GM18498 (cell line): ENCODE data around the gene MTIF2.
"Not testable (repeated sequence)": the region's sequence is repeated elsewhere in the genome, so short reads cannot be mapped to it uniquely, and the experiment has no call there.

Source experiments
- ATAC-seq: cut with Tn5 transposase; IDR thresholded peaks from one replicate; pipeline ENCODE4 v1.9.1; 2021; ENCODE audit warnings: mild to moderate bottlenecking, moderate library complexity; ENCODE audit not compliant: unreplicated experiment

Gene MTIF2

GRCh38 chr2:55245411-55245810, 23.6 kb downstream of the MTIF2 start:
- no peak for ATAC-seq

- no peak for ATAC-seq
Measured at GRCh38 chr2:55242617-55243016, 26.4 kb downstream of the MTIF2 start.

- ATAC-seq = not testable (repeated sequence)
Measured at GRCh38 chr2:55241582-55241981, 27.4 kb downstream of the MTIF2 start.

DNA sequence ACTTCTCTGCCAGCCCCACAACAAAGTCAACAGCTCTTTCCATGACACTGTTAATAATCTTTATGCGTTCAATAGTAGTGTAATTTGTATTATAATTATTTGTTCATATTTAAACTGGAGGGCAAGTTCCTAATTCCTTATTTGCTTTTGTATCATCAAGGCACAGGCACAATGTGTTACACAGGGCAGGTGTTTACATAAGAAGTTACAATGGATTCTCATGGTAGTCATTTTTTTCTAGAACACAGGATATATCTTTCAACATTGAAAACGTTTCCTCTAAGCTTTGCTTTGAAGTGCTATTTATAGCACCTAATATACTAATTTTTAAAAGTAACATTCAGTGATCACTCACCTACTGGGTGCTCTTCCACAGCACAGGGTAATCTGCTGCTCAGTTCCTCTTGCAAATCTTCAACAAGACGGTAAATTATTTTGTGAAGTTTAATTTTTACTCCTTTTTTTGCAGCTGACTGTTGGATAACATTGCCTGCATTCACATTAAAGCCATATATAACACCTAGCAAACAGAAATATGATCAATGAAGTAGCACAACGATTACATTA, 29.3 kb downstream of the MTIF2 start:
- no peak for ATAC-seq

DNA sequence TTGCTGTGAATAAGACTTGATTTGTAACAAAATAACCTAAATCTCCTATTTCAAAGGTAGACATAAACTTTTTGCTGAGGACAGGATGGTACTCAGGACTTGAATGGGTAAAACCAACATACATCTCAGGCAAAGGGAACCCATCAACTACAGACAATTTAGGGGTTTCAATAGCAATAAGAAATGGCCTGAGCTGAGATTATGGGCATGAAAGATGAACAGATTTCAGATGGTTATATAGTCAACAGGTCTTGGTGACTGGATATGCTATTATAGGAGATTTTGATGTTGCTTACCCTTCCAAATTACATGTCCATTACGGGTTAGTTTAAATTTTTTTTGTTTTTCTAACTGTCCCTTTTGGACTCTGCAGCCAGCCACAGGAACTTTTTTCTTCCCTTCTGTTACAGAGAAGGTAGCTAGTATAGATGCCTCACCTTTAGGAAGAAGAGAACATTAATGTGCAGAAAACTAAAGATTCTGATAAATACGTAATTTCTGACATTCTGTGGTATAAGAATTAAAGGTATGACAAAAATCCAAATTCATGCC, 32.0 kb downstream of the MTIF2 start:
- ATAC-seq = no peak

- ATAC-seq = no peak
Measured at GRCh38 chr2:55235724-55236538, 33.1 kb downstream of the MTIF2 start.

DNA sequence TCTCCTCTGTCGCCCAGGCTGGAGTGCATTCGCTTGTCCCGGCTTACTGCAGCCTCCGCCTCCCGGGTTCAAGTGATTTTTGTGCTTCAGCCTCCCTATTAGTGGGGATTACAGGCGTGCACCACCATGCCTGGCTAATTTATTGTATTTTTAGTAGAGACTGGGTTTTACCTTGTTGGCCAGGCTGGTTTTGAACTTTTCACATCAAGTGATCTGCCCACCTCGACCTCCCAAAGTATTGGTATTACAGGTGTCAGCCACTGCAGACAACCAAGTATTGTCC, 35.4 kb downstream of the MTIF2 start:
- no peak for ATAC-seq

- ATAC-seq = peak; percentile 31
Measured at GRCh38 chr2:55232863-55233657, 36.0 kb downstream of the MTIF2 start.

DNA sequence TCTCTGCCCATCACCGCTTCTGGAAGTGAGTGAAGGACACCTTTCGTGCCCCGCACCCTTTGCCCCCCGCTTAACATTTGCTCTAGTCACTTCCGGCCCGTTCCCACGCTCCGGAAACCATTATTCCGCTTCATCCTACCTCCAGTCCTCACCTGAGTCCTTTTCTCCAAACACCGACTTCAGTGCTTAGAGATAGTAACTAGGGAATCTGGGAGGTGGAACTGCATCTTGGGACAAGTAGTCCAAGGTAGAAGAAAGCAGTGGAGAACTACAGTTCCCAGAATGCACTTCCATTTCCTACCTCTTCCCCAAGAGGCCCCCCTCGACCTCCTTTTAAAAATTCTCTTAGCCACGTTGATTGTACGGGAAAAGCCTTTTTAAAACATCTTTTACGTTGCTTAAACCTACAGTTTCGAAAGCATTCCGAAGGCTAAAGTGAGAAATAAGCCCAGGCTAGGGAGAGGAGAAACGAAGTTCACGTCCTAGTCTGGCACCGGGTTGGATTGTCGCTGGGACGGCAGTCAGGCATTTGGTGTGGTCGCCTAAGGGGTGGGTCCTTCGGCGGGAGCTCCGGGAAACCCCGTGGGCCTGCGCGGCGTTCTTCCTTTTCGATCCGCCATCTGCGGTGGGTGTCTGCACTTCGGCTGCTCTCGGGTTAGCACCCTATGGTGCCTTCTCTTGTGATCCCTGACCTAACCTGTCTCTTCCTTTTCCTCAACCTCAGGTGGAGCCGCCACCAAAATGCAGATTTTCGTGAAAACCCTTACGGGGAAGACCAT, 36.8 kb downstream of the MTIF2 start, which contains the start of the genes CLHC1 and RPS27A:
TSS of gene CLHC1 (minus strand) at position 210 of the 779 bp plus-strand sequence. CDS start 9,882 bp downstream, outside the sequence.
TSS of gene RPS27A (plus strand) at position 605 of the 779 bp plus-strand sequence. CDS start at position 742, 137 bp downstream.
- ATAC-seq = peak; percentile 82

DNA sequence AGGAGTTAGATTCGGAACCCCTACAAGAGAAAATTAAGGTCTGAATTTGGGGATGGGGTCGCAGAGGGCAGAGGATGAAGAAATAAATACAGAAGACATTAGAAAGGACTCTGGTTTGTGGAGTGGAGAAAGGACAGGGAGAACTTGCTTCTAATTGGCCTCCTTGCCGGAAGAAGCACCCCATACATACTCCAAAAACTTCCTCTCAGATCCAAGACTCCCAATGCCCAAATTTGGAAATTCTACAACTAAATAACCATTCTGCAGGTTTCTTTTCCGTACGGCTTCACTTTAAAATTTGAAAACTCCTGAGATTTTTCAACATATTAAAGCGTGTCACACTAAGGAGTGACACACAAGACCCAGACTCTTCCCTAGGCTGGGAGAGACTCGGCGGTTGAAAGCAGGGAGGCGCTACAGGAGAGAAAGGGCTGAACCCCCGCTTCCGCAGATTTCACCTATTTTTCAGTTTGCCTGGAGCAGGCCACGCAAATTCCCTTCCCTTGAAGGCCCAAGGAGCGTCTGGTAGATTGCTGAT, 37.4 kb downstream of the MTIF2 start:
- ATAC-seq = peak; percentile 2

DNA sequence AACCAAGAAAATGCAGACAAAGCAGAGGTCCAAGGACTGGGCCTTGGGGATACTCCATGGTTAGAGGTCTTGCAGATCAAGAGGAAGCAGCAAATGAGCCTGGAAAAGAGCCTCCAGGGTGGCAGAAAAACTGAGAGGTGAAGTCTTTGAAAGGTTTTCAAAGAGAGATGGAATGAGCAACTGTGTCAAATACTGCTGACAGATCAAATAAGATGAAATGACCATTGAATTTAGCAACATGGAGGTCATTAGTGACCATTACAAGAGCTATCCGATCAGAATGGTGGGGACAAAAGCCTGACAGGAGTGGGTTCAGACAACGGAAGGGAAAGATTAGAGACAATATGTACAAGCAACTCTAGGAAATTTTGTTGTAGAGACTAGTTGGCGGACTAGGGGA, 38.5 kb downstream of the MTIF2 start:
- ATAC-seq = no peak

DNA sequence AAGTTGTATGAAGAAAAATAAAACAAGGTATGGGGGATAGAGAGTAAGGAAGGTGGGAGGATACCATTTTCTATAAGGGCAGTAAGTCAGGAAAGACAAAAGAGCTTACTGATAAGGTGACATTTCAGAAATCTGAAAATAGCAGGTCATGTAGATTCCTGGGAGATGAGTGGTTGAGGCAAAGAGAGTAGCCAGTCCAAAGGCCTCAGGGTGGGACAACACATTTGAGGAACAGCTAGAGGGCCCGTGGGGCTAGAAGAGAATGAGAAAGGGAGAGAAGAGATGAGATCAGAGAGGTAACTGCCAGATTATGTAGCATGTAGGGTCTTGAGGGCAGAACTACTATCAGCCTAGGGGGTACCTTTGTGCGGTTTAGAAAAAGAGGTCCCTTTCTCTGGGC, 39.8 kb downstream of the MTIF2 start:
- no peak for ATAC-seq

- no peak for ATAC-seq
Measured at GRCh38 chr2:55228226-55228563, 40.8 kb downstream of the MTIF2 start.

DNA sequence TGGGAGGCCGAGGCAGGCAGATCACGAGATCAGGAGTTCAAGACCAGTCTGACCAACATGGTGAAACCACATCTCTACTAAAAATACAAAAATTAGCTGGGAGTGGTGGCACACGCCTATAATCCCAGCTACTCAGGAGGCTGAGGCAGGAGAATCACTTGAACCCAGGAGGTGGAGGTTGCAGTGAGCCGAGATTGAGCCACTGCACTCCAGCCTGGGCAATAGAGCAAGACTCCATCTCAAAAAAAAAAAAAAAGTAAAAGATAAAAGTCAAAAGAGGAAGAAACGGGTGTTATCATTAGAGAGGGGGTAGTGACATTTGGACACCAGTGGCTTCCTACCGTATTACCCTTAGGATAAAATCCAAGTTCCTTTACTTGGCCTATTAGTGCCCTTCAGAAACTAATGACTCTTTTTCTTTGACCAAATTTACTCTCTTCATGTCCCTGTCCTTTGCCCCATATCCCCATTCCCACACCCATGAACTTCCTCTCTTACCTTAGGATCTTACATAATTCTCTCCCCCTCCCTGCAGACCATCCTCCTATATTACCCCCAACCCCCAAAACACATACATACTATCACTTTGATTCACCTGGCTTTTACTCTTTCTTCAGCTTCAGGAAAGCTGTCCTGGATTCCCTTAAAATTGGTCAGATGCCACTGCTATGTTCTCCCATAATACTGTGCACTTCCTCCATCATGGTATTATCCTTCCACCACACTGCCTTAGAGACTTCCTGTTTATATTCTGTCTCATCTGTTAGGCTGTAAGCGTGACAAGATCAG, 41.4 kb downstream of the MTIF2 start:
- not testable (repeated sequence) for ATAC-seq

DNA sequence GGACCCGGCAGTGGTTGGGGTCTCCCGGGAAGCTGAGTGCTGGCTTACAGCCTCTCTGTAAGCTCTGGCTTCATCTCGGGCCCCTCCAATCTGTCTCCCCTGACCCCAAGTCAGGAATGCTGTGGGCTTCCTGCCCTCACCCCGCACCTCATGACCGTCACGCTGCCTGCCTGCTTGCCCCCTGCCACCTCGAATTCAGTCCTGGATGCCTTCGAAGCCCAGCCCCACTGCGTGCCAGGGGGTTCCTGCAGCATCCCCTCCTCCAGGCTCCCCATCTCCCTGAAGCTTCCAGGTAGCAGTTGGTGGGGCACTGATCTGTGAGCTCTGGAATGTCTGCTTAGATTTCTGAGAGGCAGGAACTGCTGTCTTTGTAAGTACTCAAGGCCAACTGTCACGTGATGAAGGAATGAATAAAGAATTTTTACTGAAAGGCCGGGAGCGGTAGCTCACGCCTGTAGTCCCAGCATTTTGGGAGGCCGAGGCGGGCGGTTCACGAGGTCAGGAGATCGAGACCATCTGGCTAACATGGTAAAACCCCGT, 43.5 kb downstream of the MTIF2 start:
- no peak for ATAC-seq

DNA sequence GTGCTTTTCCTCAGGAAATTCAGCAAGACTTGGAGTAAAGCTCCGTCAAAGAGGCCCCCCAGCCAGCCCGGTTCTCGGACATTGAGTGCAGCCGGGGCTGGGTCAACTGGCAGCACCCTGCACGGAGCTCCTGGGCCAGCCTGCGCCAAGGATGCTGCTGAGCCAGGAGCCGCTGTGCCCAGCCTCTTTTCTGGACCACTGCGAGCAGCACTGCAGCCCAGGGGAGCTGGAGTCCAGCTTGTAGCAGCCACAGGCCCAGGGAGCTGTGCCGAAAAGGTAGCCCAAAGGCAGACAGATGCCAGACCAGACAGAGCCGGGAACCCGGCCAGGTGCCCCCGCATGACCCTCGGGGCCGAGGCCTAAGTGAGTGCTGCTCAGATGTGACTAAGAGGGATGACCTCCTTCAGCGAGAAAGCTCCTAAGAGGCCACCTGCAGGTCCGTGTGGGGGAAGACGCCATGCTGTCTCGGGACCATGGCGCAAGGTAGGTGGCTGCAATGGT, 44.2 kb downstream of the MTIF2 start:
- ATAC-seq = no peak

DNA sequence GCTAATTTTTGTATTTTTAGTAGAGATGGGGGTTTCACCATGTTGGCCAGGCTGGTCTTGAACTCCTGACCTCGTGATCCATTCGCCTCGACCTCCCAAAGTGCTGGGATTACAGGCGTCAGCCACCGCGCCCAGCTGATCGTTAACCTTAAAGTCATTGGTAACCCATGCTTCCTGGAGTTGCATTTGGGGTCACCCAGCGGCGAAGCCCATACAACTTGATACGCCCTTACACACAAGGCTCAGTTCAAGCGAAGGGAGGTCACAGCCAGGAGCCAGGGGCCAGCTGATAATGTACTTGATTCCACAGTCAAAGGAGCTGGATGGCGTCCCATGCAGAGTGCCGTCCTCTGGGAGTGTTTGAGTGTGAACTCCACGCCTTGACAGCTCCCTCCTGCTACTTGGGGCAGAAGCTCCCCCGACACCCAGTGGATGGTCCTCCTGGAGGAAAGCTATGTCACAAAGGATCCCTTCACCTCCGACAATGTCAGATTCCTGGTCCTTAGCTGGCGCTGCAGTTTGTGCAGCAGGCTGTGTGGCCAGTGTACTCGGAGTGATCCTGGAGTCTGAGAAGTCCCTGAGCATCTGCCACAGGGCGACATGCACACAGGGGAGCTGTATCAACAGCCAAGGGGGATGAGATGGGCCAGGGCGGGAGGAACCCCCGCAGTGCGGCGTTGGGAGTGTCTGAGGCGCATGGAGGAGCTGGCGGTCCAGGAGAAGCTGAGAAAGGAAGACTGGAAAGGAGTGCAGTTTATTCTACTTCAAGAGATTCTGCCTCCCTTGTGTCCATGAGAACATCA, 44.9 kb downstream of the MTIF2 start:
- ATAC-seq = no peak

DNA sequence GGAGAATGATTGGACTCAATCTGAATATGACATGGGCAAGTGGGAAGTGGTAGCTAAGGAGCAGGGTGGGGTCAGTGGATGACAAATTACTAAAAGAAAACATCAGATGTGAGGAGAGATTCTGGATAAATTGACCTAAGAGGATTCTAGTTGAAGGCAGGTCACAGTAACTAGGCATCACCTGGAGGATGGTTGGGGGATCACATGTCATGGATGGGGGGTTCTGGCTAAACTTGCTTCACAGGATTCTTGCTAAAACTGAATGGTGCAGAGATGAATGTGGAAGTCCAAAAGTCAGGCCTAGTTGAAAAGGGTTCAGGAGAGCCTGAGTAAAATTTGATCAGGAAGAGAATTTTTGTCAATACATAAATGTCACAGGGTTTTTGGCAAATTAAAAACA, 55.2 kb downstream of the MTIF2 start:
- no peak for ATAC-seq
